GM21526 (cell line): ENCODE measurements around the gene PRCP.

Experiments used
- ATAC-seq: cut with Tn5 transposase; IDR thresholded peaks from one replicate; pipeline ENCODE4 v1.9.1; 2021; ENCODE audit warnings: moderate library complexity; ENCODE audit not compliant: unreplicated experiment, low FRiP score

PRCP gene

GRCh38 chr11:82908311-82908710 is 8.1 kb upstream of the PRCP start:
- ATAC-seq, result no peak

GRCh38 chr11:82907371-82907770 is 7.1 kb upstream of the PRCP start:
- ATAC-seq, result no peak

GRCh38 chr11:82906931-82907330 is 6.7 kb upstream of the PRCP start:
- ATAC-seq, result no peak

GRCh38 chr11:82906236-82906635 is 6.0 kb upstream of the PRCP start:
- no peak for ATAC-seq

GRCh38 chr11:82903843-82904586 is 3.8 kb upstream of the PRCP start:
- ATAC-seq, result no peak

GRCh38 chr11:82902880-82903279 is 2.6 kb upstream of the PRCP start:
- ATAC-seq, result no peak

- ATAC-seq, result no peak
Observed at GRCh38 chr11:82901922-82902485, 1.8 kb upstream of the PRCP start.

GRCh38 chr11:82901165-82901921 is 1.1 kb upstream of the PRCP start, which contains the start of gene DDIAS:
Gene DDIAS, plus strand, starts transcription at chr11:82901736. Its CDS starts 13,003 bp downstream, at chr11:82914739.
- ATAC-seq, result peak; percentile 70

- ATAC-seq, result no peak
Observed at GRCh38 chr11:82899957-82900276, 313 bp downstream of the PRCP start.

- no peak for ATAC-seq
Observed at GRCh38 chr11:82899186-82899820, 927 bp downstream of the PRCP start.

GRCh38 chr11:82898241-82898640 is 2.0 kb downstream of the PRCP start:
- ATAC-seq, result no peak

- no peak for ATAC-seq
Observed at GRCh38 chr11:82896183-82896582, 4.0 kb downstream of the PRCP start.

- peak; percentile 41 for ATAC-seq
Observed at GRCh38 chr11:82895437-82896091, 4.7 kb downstream of the PRCP start.

- ATAC-seq, result no peak
Observed at GRCh38 chr11:82892611-82893169, 7.5 kb downstream of the PRCP start.

GRCh38 chr11:82890936-82891335 is 9.3 kb downstream of the PRCP start:
- no peak for ATAC-seq

GRCh38 chr11:82890002-82890341 is 10.3 kb downstream of the PRCP start:
- ATAC-seq, result no peak

- ATAC-seq, result no peak
Observed at GRCh38 chr11:82889133-82890001, 10.9 kb downstream of the PRCP start.

GRCh38 chr11:82883853-82884252 is 16.4 kb downstream of the PRCP start:
- no peak for ATAC-seq

GRCh38 chr11:82874646-82875523 is 25.3 kb downstream of the PRCP start:
- no peak for ATAC-seq
